ENCODE data around the gene ITPR2. TPM values are rescaled to one million over a fixed set of nuclear protein-coding genes. Genes with fewer than 3 reads are reported as not detected.

ITPR2 gene
- polyA plus RNA-seq, 1 of the 3 experiments (the other 2 are of a cell fraction) = 2.3 TPM

DNA sequence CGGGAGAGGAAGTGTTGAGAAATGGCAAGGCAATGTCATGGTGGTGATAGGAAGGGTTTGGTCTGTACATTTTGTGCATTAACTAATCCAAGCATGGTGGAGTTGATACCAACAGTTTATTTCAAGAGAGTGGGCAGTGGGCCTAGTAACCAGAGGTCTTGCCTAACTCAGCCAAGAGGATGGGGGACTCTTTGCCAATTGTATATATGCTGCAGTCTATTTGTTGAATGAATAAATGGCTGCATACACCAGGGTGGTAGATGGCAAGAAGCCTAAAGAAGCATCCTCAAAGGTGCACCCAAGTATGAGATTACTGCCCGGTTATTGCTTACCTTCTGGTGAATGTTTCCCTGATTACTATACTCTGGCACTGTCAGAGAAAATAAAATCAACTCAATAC, 295.9 kb downstream of the ITPR2 start:
- H2AFZ ChIP-seq (ENCODE audit: low read depth) = no peak overlapping the region
- H3K4me2 ChIP-seq = no peak overlapping the region
- no peak overlapping the region for H3K9ac ChIP-seq
- H3F3A ChIP-seq (replicated peaks; ENCODE audit: insufficient read depth) = no peaks in the 10 kb centered on the region
- DNase-seq = no peak
- no peak overlapping the region for H3K27ac ChIP-seq (ENCODE audit: low read depth in 2 of 2, low read length in 1 of 2)
- TF ChIP-seq YY1 (IDR thresholded peaks at IDR 0.05; ENCODE audit: low read depth) (no peak), TAF1 (IDR thresholded peaks at IDR 0.05; ENCODE audit: borderline replicate concordance, low read depth, low read length) (no peak), MXI1 (IDR thresholded peaks at IDR 0.05; ENCODE audit: low read depth, low read length) (no peak)
- TF ChIP-seq, protein P1, sequence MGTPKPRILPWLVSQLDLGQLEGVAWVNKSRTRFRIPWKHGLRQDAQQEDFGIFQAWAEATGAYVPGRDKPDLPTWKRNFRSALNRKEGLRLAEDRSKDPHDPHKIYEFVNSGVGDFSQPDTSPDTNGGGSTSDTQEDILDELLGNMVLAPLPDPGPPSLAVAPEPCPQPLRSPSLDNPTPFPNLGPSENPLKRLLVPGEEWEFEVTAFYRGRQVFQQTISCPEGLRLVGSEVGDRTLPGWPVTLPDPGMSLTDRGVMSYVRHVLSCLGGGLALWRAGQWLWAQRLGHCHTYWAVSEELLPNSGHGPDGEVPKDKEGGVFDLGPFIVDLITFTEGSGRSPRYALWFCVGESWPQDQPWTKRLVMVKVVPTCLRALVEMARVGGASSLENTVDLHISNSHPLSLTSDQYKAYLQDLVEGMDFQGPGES (IDR thresholded peaks at IDR 0.05; ENCODE audit: low read depth, low read length) = no peak
- no peaks in the 10 kb centered on the region; a peak in 1 of 4 replicates for H3K4me1 ChIP-seq (ENCODE audit: control insufficient read depth in 1 of 2, insufficient read depth in 2 of 2, low read depth in 1 of 2, low read length in 1 of 2)
- no peaks in the 10 kb centered on the region for H3K79me2 ChIP-seq (ENCODE audit: insufficient read depth)
- H3K9me2 ChIP-seq = no peaks in the 10 kb centered on the region
- H3K36me3 ChIP-seq (replicated peaks in 1 of 2; ENCODE audit: control insufficient read depth in 1 of 2, insufficient read depth in 2 of 2, low read length in 1 of 2) = no peaks in the 10 kb centered on the region
- ChIA-PET CTCF (interaction anchor here (0.6 to 2.1 kb wide), 2 partner anchors 14 to 273 kb away, joined by 3 to 5 read pairs; no protein-coding TSS in a partner anchor), POLR2A (no interaction called here)
- no peaks in the 10 kb centered on the region for H3K27me3 ChIP-seq (ENCODE audit: insufficient read depth)
- no peaks in the 10 kb centered on the region for H3K9me3 ChIP-seq
- 100% methylated on average over 2 of the region's 2 CpGs for WGBS (ENCODE audit: low lambda C conversion rate)
- no peaks in the 10 kb centered on the region for H4K20me1 ChIP-seq (ENCODE audit: insufficient read depth)
- no peak overlapping the region for H3K4me3 ChIP-seq (ENCODE audit: low read depth in 2 of 2, low read length in 1 of 2)

DNA sequence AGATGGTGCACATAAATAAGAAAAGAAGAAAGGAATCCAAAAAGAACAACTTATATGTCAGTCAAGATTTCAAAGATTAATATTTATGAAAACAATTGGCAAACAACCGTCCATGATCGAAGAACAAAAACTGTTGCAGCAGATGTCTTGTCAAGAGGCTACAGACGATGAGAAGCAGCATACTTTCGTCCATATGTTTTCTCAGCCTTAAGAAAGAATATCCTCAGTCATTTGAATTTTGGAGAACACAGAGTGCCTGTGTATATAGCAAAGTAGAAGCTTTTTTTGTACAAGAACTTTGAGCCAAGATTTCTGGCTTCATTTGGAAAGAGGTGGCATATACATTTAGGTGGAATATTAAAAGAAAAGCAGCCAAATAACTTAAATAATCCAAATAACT, 297.2 kb downstream of the ITPR2 start:
- H3K36me3 ChIP-seq (replicated peaks in 1 of 2; ENCODE audit: control insufficient read depth in 1 of 2, insufficient read depth in 2 of 2, low read length in 1 of 2) = no peaks in the 10 kb centered on the region
- H3F3A ChIP-seq (replicated peaks; ENCODE audit: insufficient read depth) = no peaks in the 10 kb centered on the region
- H3K9ac ChIP-seq = no peak overlapping the region
- no peak overlapping the region for H2AFZ ChIP-seq (ENCODE audit: low read depth)
- no peak for TF ChIP-seq RXRA (IDR thresholded peaks at IDR 0.05; ENCODE audit: borderline replicate concordance, low read depth)
- TF ChIP-seq, protein P2, sequence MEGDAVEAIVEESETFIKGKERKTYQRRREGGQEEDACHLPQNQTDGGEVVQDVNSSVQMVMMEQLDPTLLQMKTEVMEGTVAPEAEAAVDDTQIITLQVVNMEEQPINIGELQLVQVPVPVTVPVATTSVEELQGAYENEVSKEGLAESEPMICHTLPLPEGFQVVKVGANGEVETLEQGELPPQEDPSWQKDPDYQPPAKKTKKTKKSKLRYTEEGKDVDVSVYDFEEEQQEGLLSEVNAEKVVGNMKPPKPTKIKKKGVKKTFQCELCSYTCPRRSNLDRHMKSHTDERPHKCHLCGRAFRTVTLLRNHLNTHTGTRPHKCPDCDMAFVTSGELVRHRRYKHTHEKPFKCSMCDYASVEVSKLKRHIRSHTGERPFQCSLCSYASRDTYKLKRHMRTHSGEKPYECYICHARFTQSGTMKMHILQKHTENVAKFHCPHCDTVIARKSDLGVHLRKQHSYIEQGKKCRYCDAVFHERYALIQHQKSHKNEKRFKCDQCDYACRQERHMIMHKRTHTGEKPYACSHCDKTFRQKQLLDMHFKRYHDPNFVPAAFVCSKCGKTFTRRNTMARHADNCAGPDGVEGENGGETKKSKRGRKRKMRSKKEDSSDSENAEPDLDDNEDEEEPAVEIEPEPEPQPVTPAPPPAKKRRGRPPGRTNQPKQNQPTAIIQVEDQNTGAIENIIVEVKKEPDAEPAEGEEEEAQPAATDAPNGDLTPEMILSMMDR (IDR thresholded peaks at IDR 0.05) = no peak
- TF ChIP-seq, protein P3, sequence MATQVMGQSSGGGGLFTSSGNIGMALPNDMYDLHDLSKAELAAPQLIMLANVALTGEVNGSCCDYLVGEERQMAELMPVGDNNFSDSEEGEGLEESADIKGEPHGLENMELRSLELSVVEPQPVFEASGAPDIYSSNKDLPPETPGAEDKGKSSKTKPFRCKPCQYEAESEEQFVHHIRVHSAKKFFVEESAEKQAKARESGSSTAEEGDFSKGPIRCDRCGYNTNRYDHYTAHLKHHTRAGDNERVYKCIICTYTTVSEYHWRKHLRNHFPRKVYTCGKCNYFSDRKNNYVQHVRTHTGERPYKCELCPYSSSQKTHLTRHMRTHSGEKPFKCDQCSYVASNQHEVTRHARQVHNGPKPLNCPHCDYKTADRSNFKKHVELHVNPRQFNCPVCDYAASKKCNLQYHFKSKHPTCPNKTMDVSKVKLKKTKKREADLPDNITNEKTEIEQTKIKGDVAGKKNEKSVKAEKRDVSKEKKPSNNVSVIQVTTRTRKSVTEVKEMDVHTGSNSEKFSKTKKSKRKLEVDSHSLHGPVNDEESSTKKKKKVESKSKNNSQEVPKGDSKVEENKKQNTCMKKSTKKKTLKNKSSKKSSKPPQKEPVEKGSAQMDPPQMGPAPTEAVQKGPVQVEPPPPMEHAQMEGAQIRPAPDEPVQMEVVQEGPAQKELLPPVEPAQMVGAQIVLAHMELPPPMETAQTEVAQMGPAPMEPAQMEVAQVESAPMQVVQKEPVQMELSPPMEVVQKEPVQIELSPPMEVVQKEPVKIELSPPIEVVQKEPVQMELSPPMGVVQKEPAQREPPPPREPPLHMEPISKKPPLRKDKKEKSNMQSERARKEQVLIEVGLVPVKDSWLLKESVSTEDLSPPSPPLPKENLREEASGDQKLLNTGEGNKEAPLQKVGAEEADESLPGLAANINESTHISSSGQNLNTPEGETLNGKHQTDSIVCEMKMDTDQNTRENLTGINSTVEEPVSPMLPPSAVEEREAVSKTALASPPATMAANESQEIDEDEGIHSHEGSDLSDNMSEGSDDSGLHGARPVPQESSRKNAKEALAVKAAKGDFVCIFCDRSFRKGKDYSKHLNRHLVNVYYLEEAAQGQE (IDR thresholded peaks at IDR 0.05; ENCODE audit: low read depth, low read length) = no peak
- no peak for TF ChIP-seq NFIC (IDR thresholded peaks at IDR 0.05; ENCODE audit: borderline replicate concordance)
- TF ChIP-seq, protein P4, sequence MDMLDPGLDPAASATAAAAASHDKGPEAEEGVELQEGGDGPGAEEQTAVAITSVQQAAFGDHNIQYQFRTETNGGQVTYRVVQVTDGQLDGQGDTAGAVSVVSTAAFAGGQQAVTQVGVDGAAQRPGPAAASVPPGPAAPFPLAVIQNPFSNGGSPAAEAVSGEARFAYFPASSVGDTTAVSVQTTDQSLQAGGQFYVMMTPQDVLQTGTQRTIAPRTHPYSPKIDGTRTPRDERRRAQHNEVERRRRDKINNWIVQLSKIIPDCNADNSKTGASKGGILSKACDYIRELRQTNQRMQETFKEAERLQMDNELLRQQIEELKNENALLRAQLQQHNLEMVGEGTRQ (IDR thresholded peaks at IDR 0.05; ENCODE audit: borderline replicate concordance, low read depth, low read length) = no peak
- TF ChIP-seq TAF1 (IDR thresholded peaks at IDR 0.05; ENCODE audit: borderline replicate concordance, low read depth, low read length) = no peak
- TF ChIP-seq, protein P5, sequence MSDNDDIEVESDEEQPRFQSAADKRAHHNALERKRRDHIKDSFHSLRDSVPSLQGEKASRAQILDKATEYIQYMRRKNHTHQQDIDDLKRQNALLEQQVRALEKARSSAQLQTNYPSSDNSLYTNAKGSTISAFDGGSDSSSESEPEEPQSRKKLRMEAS (IDR thresholded peaks at IDR 0.05; ENCODE audit: low read depth) = no peak
- TF ChIP-seq, protein P6, sequence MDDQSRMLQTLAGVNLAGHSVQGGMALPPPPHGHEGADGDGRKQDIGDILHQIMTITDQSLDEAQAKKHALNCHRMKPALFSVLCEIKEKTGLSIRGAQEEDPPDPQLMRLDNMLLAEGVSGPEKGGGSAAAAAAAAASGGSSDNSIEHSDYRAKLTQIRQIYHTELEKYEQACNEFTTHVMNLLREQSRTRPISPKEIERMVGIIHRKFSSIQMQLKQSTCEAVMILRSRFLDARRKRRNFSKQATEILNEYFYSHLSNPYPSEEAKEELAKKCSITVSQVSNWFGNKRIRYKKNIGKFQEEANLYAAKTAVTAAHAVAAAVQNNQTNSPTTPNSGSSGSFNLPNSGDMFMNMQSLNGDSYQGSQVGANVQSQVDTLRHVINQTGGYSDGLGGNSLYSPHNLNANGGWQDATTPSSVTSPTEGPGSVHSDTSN (IDR thresholded peaks at IDR 0.05) = no peak
- TF ChIP-seq RCOR1 (IDR thresholded peaks at IDR 0.05; ENCODE audit: low read length) = no peak
- no peak for TF ChIP-seq EP300 (IDR thresholded peaks at IDR 0.05; ENCODE audit: borderline replicate concordance in 1 of 2, low read depth in 1 of 2, low read length in 1 of 2)
- TF ChIP-seq, protein P7, sequence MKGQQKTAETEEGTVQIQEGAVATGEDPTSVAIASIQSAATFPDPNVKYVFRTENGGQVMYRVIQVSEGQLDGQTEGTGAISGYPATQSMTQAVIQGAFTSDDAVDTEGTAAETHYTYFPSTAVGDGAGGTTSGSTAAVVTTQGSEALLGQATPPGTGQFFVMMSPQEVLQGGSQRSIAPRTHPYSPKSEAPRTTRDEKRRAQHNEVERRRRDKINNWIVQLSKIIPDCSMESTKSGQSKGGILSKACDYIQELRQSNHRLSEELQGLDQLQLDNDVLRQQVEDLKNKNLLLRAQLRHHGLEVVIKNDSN (IDR thresholded peaks at IDR 0.05; ENCODE audit: borderline replicate concordance, low read depth) = no peak
- no peak for TF ChIP-seq YY1 (IDR thresholded peaks at IDR 0.05; ENCODE audit: low read depth)
- TF ChIP-seq TCF12 (IDR thresholded peaks at IDR 0.05) = no peak
- H3K79me2 ChIP-seq (ENCODE audit: insufficient read depth) = no peaks in the 10 kb centered on the region
- H3K27ac ChIP-seq (ENCODE audit: low read depth in 2 of 2, low read length in 1 of 2) = no peak overlapping the region
- WGBS (ENCODE audit: low lambda C conversion rate) = 91% methylated on average over 4 of the region's 4 CpGs
- H3K9me2 ChIP-seq = no peaks in the 10 kb centered on the region
- H3K27me3 ChIP-seq (ENCODE audit: insufficient read depth) = no peaks in the 10 kb centered on the region
- ChIA-PET POLR2A (no interaction called here), CTCF (interaction anchor here (2.1 kb wide), 1 partner anchor 13 kb away, joined by 5 read pairs; no protein-coding TSS in a partner anchor)
- DNase-seq = no peak
- no peaks in the 10 kb centered on the region; a peak in 1 of 4 replicates for H3K4me1 ChIP-seq (ENCODE audit: control insufficient read depth in 1 of 2, insufficient read depth in 2 of 2, low read depth in 1 of 2, low read length in 1 of 2)
- no peaks in the 10 kb centered on the region for H4K20me1 ChIP-seq (ENCODE audit: insufficient read depth)
- H3K4me2 ChIP-seq = no peak overlapping the region
- no peaks in the 10 kb centered on the region for H3K9me3 ChIP-seq
- no peak overlapping the region for H3K4me3 ChIP-seq (ENCODE audit: low read depth in 2 of 2, low read length in 1 of 2)
